Pulmonary artery endothelial cell (primary cell): ENCODE measurements around the gene GNA14. TPM values are rescaled to one million over a fixed set of nuclear protein-coding genes. Genes with fewer than 3 reads are reported as not detected.

Experiments
- DNase-seq: peaks from one replicate; pipeline ENCODE4 v3.0.0-alpha.2; 2011; ENCODE audit warnings: low read depth, low spot score
- total RNA-seq: library from RNA; depleted of rRNA; stranded (reverse); fragments of >200 nt; gene quantifications from 2 replicates; pipeline ENCODE4 v1.2.3, GENCODE V29; 2014

Gene GNA14
- total RNA-seq, 1 donor from 2014 or later, result 3.2 TPM

DNA sequence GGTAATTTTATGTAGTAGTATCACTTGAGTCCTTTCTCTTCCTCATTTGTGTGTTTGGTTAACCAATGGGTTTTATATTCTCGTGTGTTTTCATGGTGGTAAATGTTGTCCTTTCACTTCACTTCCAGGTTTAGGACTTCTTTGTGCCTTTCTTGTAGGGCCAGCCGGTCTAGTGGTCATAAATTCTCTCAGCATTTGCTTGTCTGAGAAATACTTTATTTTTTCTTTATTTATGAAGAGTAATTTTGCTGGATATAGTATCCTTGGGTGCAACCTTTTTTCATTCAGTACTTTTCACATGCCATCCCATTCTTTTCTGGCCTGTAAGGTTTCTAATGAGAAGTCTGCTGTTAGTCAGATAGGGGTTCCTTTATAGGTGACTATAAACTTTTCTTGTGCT lies 107.1 kb downstream of the GNA14 start:
- DNase-seq, result no peak

DNA sequence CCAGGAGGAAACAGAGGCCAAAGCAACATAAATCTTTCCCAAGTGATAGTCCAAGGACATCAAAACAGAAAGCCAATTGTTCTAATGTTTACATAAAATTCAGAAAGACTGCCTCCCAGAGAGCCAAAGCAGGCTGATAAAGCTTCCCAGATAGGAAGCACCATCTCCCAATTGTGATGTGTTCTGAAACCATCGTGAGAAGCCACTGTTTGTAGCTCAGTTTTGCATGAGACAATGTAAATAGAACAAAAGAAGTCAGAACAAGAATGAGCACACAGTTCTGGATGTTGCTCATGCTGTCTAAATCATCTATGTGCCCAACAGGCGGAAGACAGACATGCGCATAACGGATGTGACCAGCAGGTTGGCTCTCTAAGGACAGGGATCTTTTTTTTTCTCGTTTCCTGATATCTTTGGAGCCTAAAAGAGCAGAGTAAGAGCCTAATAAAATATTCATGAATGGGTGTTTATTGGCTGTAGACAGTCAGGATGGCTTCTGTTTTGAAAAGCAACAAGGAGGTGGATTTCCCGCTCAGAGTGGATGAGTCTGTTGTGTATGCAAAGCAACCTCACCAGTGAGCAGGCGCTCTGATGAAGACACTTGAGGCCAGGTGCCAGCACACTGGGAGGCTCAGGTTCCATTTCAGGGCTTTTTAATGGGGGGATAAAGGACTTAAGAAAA lies 113.6 kb downstream of the GNA14 start:
- no peak for DNase-seq

DNA sequence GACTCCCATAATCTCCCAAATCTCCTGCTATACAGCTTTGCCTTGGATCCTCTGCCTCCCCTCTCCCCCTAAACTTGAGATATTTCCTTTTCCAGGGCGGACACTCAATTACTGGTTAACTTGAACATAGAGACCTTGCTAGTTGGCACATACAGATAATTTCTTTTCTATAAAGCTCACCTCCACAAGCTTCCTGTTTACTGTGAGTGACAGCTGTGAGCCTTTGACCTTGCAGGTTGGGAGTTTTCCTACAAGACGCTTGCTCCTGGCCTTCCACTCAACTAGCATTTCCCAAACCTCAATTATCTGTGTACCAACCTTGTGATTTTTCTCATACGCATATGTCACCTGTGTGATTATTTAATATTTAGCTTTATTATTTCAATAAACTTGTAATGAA lies 114.5 kb downstream of the GNA14 start:
- no peak for DNase-seq

DNA sequence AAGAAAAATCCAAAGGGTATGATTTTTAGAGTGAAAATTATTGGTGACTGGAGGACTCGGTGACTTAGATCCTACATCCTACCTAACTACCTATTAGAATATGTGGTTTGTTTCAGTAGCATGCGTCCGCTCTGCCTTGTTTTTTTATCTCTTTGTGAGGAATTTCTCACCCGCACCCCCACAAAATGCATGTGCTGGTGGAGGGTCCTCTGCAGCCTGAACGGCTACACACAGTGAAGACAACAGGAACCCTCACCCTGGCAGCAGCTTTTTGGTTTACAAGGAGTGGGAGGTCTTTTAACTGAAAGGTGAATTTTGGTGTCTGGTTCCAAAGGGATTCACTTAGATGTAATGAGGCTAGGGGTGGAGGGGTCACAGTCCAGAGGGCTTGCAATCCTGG lies 115.5 kb downstream of the GNA14 start:
- DNase-seq, result no peak

DNA sequence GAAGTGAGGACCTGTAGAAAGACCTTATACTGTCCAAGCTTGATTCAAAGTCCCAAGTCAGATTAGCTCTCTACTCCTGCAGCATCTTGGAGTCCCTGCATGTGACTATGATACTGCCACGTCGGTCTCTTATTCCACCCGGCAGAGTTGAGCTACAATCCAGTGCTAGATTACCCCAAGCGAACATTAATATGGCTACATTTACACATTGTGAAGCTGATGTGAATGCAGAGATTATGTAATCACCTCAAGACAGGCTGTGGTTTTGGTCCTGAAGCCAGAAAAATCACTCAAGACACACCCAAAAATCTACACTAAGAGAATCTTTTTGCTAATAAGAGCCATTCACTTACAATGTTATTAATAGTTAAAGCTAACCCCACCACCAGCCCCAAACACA lies 116.7 kb downstream of the GNA14 start:
- DNase-seq, result no peak

DNA sequence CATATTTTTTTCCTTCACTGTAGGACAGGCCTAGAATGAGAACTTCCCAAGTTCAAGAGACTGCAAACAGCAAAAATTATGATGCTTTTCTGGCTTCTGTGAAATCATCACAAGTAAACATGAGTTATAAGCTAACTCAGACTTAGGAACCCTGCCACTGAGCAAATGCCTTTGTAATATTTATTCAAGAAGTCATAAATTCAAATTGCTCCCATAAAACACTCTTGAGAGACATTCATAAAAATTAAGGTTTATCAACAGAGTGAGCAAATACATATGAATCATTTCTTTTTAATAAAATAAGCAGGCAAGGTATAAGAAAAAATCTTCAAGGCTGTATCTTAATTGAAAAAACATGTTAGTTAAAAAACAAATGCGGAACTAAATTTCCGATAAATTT lies 124.2 kb downstream of the GNA14 start:
- DNase-seq, result no peak

DNA sequence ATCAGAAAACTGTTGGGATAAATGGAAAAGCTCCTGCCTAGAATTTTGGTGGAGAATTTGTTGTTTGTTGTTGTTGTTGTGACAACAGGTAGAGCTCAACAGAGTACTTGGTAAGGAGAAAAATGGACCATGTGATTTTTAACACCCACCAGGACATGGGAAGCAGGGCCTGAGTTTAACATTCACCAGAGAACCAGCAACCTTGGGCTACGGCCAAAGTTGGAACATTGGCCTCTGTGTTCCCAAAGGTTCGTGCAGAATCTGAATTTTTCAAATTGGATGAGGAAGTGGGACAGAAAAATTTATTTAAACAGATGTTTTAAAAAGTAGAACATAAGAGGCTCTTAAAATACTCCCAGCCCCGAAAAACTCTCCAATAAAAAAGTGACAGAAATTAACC lies 127.0 kb downstream of the GNA14 start:
- DNase-seq, result no peak

DNA sequence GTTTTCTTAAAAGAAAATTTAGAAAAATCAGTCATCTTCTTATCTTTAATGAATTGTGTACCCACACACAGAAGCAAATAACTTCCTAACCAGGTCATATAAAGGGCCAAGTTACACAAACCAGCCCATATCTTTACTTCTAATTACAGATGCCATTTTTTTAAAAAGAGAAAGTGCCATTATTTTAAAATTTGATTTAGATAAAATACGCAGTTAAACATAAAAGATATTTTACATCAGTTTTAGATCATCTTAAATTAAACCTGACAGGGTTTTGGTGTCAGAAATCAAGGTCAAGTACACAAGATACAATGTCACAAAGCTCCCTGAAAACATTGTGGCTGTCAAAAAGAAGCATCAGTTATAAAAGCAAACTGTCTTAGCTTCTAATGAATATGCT lies 129.4 kb downstream of the GNA14 start:
- DNase-seq, result no peak

DNA sequence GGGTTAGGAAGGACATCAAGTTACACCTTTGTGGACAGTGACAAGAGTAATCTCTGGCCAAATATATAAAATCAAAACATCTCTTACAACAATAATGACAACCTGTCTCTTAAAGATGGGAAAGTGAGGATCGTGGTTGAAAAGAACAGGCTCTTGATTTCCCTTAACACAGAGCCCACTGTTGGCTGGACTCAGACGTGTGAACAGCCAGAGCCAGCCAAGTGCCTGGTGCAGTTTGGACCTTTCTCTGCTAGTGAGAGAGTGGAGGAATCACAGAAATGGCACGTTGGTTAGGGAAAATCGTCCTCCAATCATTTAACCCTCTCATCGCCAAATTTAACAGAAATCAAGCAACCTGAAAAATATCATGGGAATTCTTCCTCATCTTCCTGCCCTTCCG lies 131.3 kb downstream of the GNA14 start:
- DNase-seq, result no peak

DNA sequence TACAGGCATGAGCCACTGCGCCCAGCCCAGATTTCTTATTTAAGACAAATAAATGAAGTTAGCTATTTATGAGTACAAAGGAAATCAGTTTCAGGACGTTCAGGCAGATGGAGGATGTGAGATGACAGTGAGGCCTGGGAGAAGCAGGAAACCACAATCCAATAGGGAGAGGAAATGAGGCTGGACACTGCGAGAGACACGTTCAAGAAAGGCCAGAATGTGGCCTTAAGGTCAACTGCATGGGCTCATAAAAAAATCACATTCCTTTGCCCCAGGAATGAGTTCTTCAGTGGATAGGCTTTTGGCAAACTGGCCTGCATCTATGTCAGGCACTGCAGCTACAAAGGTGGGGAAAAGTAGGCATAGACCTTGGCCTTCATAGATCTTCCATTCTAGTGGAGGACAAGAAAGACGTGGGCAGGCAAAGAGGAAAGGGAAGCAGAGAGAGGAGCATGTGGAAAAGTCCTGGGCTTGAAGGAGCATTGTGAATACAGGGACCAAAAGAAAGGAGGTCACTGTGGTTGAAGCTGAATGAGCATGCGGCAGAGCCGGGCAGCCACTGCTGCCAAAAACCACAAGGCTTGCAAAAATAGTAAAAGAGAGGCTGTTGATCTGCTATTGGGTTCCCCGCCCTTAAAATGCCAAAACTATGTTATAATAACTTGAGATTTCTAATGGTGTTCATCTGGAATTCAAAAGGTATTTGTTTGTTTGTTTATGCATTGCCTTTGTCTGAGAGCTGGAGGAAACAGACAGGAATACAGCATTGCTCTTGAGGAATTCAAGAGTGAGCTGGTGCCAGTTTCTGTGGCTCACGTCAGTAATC lies 133.0 kb downstream of the GNA14 start:
- DNase-seq, result peak; percentile 98

DNA sequence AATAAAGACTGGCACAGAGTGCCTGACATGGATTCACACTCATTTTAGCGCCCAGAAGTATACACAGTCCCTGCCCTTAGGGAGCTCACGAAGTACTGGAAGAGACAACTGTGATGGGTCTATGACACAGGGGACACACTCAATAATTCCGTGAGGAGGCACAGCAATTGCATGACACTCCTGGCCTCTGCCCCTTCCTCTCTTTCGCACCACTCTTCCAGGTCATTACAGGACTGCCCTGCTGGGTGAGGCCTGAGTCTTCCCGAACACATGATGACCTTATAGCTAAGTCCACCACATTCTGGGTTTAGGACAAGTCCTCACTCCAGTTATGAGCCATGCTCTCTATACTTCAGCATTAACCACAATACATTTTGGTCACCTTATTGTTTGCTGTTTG lies 134.7 kb downstream of the GNA14 start:
- DNase-seq, result no peak

DNA sequence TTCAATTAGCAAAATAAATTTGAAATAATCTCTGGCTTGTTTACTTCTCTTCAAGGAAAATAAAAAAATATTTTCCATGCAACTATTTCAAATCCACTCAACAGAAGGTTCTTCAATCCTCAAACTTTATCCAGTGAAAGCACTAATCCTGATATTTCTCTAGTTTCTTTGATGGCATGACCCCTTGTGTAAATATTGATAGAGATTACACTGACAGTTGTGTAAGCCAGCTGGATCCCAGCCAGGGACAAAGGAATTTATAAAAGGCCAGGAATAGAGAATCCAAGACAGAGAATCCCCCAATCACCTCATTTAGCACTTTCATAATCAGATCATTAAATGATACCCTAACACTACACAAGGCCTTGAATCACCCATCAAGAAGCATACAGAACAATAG lies 135.2 kb downstream of the GNA14 start:
- DNase-seq, result peak; percentile 29

DNA sequence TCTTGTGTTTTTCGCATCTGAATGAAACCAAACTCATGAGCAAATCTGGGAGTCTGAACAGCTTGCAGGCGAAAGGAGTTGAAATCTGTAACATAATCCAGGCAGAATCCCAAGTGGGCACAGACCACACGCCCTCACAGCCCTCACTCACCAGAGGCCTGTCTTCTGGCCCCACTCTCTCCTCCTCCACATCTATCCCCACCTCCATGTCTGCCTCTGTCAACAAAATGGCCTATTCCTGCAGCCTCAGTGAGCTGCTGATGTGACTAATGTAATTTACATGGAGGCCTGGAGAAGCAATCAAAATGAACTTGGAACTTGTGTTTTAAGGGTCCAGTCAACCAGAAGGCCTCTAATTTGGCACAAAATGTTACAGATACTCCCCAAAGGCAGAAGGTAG lies 136.6 kb downstream of the GNA14 start:
- DNase-seq, result no peak

DNA sequence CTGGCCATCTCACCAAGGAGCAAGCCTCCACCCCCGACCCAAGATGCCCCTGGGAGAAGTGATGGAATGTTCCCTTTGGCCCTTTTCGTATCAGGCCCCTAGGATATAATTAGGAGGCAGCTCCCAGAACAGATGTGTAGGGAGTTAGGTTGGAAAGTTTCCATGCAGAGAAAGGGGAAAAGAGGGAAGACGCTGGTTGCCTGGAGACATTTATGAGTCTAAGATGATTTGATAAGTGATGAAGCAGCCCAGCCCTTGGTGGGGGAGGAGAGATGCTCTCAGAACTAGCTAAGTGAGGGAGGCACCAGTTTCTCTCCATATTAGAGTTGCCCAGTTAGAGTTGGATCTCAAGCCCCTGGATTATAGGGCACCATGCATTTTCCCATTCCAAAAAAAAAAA lies 137.5 kb downstream of the GNA14 start:
- no peak for DNase-seq

DNA sequence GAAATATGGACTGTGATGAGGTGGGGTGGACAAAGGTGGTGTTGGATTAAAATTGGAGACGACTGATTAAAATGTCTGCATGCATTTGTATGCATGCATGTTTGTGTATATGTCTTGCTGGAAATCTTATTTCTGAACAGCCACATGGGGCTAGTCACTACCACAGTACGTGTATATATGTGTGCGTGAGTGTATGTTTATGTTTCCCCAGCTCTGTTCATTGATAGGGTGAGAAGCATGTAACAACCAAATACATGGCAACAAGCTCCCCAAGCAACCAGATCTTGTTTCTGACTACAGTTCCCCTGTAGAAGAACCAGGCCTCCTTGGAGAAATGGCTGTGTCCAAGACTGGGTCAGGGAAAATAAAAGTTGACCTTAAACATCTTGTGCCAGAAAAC lies 139.7 kb downstream of the GNA14 start:
- DNase-seq, result no peak

DNA sequence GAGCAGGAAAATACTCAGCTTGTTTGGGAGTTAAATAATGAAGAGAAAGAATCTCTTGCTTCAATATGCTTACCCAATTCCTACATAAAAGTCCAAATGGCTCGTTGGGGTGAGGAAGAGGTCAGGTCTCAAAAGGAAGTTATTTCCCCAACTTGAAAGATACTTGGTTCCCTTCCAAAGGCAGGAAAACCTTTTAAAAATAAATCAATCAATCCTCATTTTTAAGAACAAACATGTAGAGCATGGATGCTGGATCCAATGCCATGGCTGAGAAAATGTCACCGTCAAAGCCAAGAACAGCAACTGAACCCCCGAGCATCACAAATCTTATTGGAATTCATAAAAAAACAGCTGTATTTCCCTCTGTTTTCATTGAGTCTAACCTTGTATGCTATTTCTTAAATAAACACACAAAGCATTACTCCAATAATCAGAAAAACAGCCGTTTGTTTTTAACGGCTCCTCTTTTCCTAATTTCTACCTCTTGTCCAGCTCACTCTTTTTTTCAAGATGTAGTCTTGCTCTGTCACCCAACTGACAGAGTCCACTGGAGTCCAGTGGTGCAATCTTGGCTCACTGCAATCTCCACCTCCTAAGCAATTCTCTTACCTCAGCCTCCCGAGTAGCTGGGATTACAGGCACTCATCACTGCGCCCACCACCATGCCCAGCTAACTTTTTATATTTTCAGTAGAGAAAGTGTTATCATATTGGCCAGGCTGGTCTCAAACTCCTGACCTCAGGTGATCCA lies 140.7 kb downstream of the GNA14 start:
- peak; percentile 54 for DNase-seq

DNA sequence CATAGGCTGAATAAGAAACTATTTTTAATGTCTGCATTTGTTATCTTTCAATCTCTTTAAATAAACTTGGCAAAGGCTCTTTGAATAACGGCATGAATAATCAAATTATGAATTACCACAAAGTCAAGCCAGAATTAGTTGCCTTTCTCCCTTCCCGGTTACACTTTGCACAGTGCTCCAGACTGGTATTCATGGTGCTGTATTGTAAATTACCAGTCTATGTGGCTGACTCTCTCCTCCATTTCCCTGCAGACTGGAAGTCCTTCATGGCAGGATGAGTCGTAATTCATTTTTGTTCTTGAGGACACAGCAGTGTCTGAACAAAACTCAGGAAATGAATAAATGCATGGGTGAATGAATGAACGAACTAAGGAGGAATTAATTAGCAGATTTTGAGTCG lies 142.9 kb downstream of the GNA14 start:
- no peak for DNase-seq

DNA sequence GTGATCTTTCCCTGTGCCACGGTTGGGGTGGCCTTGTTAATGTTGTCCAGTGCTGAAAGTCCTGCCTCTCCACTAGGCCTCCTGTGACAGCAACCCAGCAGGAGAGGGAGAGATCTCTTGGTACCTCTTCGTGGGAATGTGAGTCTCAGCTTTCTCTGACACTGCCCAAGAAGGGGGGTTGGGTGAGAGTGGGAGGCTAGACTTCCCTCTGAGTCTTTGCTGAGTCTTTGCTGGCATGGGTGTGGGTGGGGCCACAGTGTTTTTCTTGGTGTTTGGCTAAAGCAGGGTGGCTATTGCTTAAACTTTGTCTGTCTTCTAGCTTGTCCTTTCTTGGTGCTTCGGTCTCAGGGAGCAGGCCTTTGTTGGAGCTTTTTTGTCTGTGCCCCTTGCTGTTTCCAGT lies 145.6 kb downstream of the GNA14 start:
- no peak for DNase-seq

DNA sequence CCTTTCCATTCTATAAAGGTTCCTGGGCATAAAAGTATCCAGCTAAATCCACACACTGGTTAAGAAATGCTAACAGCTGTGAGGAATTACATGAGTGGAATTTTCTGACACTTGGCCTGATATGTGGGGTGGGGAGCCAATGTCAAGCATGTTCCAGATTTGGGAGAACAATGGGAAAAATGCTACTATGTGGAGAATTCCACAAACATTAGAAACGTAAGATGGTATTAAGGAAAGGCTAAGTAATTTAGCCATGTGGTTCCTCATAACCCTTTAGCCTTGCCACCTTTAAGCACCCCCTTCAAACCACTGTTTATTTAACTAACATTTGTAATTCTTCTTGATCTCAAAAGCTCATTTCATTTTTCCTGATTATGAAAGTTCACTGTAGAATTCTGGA lies 149.2 kb downstream of the GNA14 start:
- no peak for DNase-seq

DNA sequence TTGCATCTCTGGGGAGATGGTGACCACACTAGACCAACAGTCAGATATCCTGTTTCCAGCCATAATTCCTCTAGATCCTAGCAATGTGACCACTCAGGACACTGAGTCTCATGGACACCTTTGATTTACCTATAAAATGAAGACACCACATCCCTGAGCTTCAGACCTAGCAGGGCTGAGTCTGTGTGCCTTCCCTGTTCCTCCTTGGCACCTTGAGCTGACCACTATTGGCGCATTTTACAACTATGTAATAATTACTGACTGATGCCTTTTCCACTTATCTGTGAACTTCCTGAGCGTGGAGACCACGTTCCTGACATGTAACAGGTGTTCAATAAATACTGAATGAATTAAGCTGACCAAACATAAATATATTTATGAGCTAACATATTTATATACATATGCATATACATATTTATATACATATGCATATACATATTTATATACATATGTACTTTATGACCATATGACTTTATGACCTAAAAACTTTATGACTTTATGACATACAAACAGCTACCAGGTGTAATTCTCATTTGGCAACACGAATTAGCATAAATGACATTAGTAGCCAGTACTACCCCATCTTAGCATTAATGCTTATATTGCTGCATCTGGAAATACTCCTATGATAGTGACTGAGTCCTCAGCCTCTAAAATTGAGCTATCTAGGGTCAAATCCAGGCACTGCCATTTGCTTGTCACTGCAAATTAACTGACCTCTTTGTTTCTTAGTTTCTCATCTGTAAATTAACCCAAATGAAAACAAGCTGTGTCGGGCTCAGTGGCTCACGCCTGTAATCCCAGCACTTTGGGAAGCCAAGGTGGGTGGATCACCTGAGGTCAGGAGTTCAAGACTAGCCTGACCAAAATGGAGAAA lies 150.6 kb downstream of the GNA14 start:
- no peak for DNase-seq
